GM06990 (cell line): ENCODE results near the gene CMTR1.

Source experiments
- DNase-seq: peaks from one replicate; pipeline ENCODE4 v3.0.0-alpha.2; 2011; ENCODE audit not compliant: insufficient read length; ENCODE audit errors: extremely low read depth
- H3K27me3 ChIP-seq: replicated peaks from 2 replicates; pipeline ENCODE4 v1.6.0; 2011; ENCODE audit warnings: low read length; ENCODE audit not compliant: control insufficient read depth, insufficient read depth
- H3K36me3 ChIP-seq: 2 replicates; pipeline ENCODE4 v1.5.1; 2011; ENCODE audit warnings: low read length; ENCODE audit not compliant: control insufficient read depth, insufficient read depth
- H3K4me3 ChIP-seq: replicated peaks from 2 replicates; pipeline ENCODE4 v1.5.1; 2011; ENCODE audit warnings: low read depth, mild to moderate bottlenecking, control low read depth, low read length
- CTCF ChIP-seq: IDR thresholded peaks from 2 replicates; pipeline ENCODE4 v1.5.1; 2011; ENCODE audit warnings: low read length, control low read depth, mild to moderate bottlenecking, inconsistent platforms; ENCODE audit not compliant: insufficient read depth, poor library complexity, severe bottlenecking

The CMTR1 gene

GRCh38 chr6:37481711-37482605 lies 48.9 kb downstream of the CMTR1 start:
- Histone ChIP-seq H3K4me3 (no peak overlapping the region), H3K27me3 (no peaks in the 10 kb centered on the region), H3K36me3 (peaks cover 68% of the 10 kb centered on the region)
- TF ChIP-seq CTCF = no peak
- no peak for DNase-seq

DNA sequence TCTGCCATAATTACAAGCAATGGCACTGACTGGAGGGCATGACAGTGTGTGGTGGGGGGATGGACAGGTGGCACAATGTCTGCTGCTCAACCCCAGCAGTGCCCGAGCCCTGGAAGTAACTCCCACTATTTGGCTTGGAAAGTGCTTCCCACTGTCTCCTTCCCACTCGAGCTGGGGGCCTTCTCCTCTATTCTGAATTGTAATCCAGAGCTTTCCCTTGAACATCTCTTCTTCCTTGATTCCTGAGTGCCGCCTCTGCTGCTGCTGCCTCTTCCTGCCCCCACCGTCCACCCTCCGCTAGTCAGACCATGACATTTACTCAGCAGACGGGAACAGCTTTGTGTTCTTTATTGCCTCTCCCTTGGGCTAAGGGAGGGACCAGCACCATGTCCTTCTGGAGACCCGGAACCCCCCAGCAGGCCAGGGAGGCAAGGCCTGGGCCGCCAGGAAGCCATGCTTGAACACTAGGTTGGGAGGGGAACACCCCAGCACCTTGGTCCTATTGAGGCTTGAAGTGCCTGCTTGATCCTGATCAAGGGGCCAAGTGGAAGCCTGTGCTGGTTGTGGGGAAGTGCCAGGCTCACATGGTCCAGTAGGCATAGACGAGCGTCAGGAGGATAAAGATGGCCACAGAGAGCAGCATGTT lies 49.7 kb downstream of the CMTR1 start:
- no peak for DNase-seq
- Histone ChIP-seq H3K36me3 (peaks cover 64% of the 10 kb centered on the region), H3K27me3 (no peaks in the 10 kb centered on the region), H3K4me3 (no peak overlapping the region)
- no peak for TF ChIP-seq CTCF

DNA sequence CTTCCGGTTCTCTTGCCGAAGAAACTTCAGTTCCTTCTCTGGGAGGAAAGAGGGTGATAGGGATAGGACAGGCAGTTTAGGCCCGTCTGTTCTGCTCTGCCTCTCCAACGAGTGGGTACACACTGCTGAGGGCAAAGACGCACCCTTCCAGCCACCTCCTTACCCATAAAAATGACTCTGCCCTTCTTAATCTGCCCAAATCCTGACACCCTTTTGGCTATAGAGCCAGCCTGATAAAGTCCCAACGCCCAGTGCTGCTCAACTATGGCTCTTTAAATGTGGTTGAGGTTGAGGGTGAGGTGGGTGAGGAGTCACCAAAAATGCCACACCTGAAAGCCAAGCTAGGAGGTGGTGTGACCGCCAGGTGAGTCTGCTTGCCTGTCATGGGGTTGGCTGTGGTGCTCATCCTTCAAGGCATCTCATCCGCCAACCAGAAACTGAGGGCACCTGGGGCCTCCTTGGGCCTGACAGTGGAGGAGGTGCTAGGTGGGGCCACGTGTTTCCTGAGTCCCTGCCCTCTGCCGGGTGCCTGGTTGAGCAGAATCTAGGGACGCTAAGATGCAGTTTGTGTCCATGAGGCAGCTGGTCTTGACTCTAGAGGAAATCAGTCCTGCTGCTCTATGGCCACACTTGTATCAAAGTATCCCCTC lies 50.4 kb downstream of the CMTR1 start:
- H3K27me3 ChIP-seq = no peaks in the 10 kb centered on the region
- no peak overlapping the region for H3K4me3 ChIP-seq
- DNase-seq = no peak
- H3K36me3 ChIP-seq = peaks cover 63% of the 10 kb centered on the region
- no peak for TF ChIP-seq CTCF

DNA sequence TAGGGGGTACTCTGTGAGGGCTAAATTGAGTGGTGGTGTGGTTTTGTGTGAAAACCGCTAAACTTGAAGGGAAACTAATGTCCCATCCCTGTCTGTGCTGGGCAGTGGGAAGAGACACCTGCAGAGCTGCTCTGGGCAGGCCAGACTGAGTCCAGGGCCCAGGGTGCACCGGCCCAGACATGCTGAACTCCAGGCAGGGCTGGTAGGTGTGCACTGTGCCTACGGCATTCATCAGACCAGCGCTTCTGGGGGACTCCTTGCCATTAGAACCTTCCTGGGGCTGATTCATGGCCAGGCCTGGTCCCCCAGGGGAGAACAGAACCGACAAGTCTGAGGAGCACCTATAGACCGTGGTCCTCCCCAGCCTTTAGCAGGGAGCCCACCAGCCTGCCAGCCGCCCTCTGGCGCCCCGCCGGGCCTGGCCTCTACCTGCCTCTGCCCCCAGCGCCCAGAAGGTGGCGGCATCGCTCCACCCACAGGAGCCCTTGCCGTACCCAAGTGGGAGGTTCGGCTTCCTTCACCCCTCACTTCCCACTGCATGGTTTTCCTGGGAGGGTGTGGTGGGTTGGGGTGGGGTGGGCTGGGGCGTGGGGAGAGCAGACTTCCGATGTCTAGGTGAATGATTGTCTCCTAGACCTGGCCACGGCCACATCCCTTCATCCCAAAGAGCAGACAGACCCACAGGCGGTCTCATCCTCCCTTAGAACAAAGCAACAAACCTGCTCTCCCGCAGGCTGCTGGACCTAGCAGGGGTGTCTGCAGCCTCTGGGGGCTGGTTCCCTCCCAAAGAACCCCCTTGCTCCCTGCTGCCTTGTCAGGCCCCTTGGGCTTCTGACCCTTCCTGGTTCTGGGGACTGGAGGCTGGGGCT lies 51.1 kb downstream of the CMTR1 start:
- peaks cover 59% of the 10 kb centered on the region for H3K36me3 ChIP-seq
- TF ChIP-seq CTCF = peak; percentile 97
- H3K4me3 ChIP-seq = no peak overlapping the region
- H3K27me3 ChIP-seq = no peaks in the 10 kb centered on the region
- peak; percentile 60 for DNase-seq

DNA sequence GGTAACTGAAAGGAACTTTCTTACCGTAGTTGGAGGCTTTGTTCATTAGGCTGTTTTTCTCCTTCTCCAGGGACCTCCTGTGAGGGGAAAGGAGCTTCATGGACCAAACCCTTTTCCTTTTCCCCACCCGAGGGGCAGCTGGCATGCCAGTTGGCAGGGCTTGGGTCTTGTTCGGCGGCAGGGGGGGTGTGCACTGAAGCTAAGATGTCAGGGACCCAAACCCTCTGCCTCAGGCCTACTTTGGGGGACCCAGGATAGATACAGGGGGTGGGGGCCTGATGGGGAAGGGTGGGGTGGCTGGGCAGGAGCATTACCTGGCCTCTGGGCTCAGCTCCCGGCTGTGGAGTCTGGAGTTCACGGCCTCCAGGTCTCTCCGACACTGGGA lies 51.8 kb downstream of the CMTR1 start:
- H3K36me3 ChIP-seq = peaks cover 54% of the 10 kb centered on the region
- no peaks in the 10 kb centered on the region for H3K27me3 ChIP-seq
- TF ChIP-seq CTCF = no peak
- H3K4me3 ChIP-seq = no peak overlapping the region
- no peak for DNase-seq
